Measurements from ENCODE around the gene NHERF2. TPM values are rescaled to one million over a fixed set of nuclear protein-coding genes. Genes with fewer than 3 reads are reported as not detected.
A peak's percentile ranks its signal among the peaks of the same experiment; 100 is the strongest.

NHERF2 gene
- total and polyA plus RNA-seq, 9 of the 15 experiments (the other 6 are each of a cell fraction or from before 2014, with no cell fraction given) = 0.15 to 42.0 (median 12.5) TPM

- 0 out of 4 replicates have a peak, but pooled peaks of 1 of the 2 experiments have one; percentile 30 for TF ChIP-seq FOXK2 (conservative IDR thresholded peaks at IDR 0.05 in 1 of 2, IDR thresholded peaks at IDR 0.05 in 1 of 2; ENCODE audit: low read depth in 2 of 2)
- TF ChIP-seq BMI1 (IDR thresholded peaks at IDR 0.05; ENCODE audit: low read length) = no peak
- TF ChIP-seq RBBP5 (IDR thresholded peaks at IDR 0.05; ENCODE audit: borderline replicate concordance, insufficient read depth, low read length, poor library complexity, severe bottlenecking) = peak; percentile 29
- TF ChIP-seq KHSRP (IDR thresholded peaks at IDR 0.05) = no peak
- no peak for TF ChIP-seq SETDB1 (IDR thresholded peaks at IDR 0.05; ENCODE audit: low read length)
- no peak for TF ChIP-seq ZSCAN29 (IDR thresholded peaks at IDR 0.05)
- TF ChIP-seq HCFC1 (IDR thresholded peaks at IDR 0.05; ENCODE audit: low read depth, low read length) = peak; percentile 64
- TF ChIP-seq CBX1 (IDR thresholded peaks at IDR 0.05; ENCODE audit: low read depth) = 0 out of 2 replicates have a peak, but pooled peaks have one; percentile 68
- TF ChIP-seq SUPT5H (IDR thresholded peaks at IDR 0.05) = peak; percentile 29; the same call in 1 of the 2 replicates
- TF ChIP-seq KLF6 (CRISPR knock-in tag; IDR thresholded peaks at IDR 0.05; ENCODE audit: borderline replicate concordance) = peak; percentile 60; the same call in 1 of the 2 replicates
- peak; percentile 76 for TF ChIP-seq REST (IDR thresholded peaks at IDR 0.05; ENCODE audit: borderline replicate concordance)
- peak; percentile 45; the same call in 1 of the 2 replicates for TF ChIP-seq REST (CRISPR knock-in tag; IDR thresholded peaks at IDR 0.05; ENCODE audit: low read depth)
- TF ChIP-seq ZNF395 (CRISPR knock-in tag; IDR thresholded peaks at IDR 0.05) = no peak
- peak; percentile 98 for TF ChIP-seq KAT2B (IDR thresholded peaks at IDR 0.05; ENCODE audit: low read depth, low read length)
- TF ChIP-seq CREB3L1 (IDR thresholded peaks at IDR 0.05; ENCODE audit: borderline replicate concordance, low read depth) = 0 out of 2 replicates have a peak, but pooled peaks have one; percentile 52
- peak; percentile 66 for TF ChIP-seq CCNT2 (IDR thresholded peaks at IDR 0.05; ENCODE audit: borderline replicate concordance, extremely low read depth, insufficient read length, low read depth, low read length)
- TF ChIP-seq KLF16 (IDR thresholded peaks at IDR 0.05) = 0 out of 2 replicates have a peak, but pooled peaks have one; percentile 42
Observed at GRCh38 chr16:2003827-2004641, 22.7 kb upstream of the NHERF2 start (continued).

All from K562 (cell line).